NCI-H774 (cell line): ENCODE data around the gene ACSM5.
"Not testable (repeated sequence)": the region's sequence is repeated elsewhere in the genome, so short reads cannot be mapped to it uniquely, and the experiment has no call there.

Experiments used
- DNase-seq: peaks from one replicate; lab custom pipeline; 2025; lab: John Stamatoyannopoulos, UW

Gene ACSM5

DNA sequence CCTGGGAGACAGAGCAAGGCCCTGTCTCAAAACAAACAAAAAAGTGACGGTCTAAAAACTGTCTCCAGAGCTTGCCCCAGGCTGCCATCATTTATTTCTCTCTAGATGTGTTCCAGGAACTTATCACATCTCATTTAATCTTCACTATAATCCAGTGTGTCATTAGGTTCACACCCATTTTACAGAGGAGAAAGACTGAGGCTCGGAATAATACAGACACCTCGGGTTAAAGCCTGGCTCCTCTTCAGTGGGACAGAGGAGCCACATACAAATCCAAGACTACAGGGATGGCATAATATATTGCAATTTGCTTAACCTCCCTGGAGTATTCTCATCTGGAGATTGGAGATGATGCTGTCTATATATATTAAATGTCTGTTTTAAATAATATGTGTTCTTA lies 10.7 kb upstream of the ACSM5 start:
- DNase-seq: no peak

DNA sequence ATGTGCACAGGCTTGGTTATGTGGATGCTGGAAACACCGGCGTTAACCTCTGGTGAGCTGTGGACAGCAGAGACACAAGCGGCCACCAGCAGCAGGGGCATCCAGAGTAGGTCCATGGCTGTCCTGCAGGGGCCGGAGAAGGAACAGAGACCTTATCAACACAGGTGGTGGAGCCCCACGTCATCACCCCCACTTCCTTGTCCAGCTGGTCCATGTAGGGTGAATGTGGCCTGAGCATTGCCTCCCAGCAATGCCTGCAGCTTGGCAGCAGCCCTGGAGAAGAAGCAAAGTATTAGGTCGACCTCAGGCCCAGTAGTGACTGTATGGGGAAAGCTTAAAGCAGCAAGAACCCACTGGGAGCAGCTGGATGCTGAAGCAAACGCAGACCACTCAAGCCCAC lies 10.1 kb upstream of the ACSM5 start:
- DNase-seq: no peak

DNA sequence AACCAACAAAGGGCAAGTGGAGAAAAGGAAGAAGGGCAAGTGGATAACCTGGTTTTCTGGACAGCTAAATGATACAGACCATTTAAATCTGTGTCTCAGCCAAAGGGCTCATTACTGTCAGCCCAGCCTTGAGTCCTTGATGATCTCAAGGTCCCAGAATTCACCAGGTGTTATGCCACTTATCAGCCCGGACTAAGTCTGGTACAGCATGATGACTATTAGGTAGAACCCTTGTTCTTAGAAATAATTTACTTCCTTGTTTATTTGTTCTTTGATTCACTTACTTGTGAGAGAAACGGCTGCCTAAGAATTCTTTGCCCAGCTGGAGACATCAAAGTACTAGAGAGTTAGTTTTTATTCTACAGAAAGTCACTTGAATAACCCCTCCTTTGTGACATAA lies 8.3 kb upstream of the ACSM5 start:
- DNase-seq: no peak

DNA sequence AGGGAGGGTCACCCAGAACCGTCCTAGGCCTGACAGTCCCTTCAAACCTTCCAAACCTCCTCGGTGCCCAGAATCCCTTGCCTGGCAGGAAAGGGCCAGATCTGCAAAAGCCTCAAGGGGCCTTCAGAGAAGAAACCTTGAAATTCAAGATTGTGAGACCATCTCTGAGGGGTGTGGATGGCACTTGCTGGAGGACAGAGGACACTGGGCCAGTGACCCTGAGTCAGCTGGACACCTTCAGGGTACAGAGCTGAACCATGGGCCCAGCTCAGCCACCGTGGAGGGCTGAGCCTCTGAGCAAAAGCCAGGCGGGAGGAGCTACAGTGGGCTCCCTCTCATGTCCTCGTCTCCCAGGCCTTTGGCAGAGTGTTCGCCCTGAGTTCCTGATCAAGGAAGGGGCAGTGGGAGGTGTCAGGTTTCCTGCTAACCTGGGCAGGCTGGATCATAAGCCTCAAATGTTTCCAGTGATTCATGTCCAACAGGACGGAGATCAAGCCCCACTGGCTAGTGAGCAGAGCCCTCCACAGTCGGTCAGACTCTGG lies 7.8 kb upstream of the ACSM5 start:
- DNase-seq: no peak

DNA sequence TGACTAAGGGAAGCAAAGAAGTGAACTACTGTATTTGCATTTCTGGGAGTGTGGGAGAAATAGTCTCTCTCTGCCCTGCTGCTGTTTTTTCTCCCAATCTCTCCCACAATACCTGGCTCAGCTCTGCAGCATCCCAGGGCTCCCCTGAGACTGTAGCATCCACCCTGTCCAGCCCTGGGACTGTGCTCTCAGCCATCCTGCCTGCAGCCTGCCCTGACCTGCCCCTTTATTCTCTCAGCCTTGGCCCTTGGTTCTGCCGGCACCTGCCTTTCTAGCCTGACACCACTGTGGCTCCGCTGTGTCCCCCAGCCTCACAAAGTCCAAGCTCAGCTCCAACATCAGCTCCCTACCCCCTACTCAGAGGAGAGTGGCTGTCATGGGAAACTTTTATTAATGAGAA lies 6.7 kb upstream of the ACSM5 start:
- no peak for DNase-seq

DNA sequence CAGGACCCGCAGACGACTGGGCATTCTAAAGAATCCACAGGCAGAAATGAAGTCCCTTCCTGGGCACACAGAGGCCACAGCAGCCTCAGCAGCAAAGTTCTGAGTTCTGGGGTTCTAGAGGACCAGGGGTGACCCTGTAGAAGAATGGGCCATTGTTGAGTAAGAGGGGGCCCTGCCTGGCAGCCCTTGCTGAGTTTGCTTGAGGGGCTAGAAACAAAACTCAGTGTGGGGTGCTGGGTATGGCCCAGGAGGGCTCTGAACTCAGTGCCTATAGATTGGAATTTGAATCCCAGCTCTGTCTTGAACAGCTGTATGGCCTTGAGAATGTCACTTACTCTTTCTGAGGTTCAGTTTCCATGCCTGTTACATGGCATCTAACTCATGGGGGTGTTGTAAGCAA lies 4.7 kb upstream of the ACSM5 start, which contains the start of gene PDILT:
PDILT (minus strand) TSS at position 101 of the 400 bp plus-strand sequence. CDS start 5,437 bp downstream, outside the sequence.
- no peak for DNase-seq

DNA sequence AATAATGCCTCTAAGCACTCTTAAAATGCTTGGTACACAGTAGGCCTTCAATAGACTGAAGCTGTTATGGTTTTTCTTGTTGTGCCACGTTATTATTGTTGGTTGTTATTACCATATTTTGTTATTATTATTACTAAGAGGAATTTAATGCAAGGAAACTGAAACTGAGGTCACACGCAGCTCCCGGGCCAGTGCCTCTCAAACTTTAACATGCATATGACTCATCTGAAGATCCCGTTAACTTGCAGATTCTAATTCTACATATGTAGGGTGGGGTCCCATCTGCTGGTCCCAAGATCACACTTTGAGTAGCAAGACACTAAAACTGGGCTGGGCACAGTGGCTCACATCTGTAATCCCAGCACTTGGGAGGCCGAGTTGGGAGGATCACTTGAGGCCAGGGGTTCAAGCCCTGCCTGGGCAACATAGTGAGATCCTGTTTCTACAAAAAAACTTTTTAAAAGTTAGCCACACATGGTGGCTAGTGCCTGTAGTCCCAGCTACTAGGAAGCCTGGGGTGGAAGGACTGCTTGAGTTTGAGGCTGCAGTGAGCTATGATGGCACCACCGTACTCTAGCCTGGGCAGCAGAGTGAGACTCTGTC lies 888 bp downstream of the ACSM5 start:
- DNase-seq: no peak

DNA sequence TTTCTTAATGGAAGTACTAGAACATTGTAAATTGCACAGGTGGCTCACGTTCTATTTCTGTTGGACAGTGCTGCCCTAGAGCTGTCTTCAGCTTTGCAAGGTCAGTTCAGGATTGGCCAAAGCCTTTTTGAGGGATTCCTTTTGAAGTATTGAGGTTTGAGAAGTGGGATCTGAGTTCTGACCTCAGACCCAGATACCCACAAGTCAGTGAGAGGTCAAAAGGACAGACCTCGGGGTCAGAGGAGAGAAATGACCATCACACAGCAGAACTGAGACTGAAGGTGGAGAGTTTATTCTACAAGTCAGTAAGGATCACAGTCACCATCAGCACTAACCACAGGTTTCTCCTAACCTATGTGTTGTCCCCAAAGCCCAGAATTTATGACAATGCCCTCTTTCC lies 1.7 kb downstream of the ACSM5 start:
- DNase-seq: peak; percentile 21

DNA sequence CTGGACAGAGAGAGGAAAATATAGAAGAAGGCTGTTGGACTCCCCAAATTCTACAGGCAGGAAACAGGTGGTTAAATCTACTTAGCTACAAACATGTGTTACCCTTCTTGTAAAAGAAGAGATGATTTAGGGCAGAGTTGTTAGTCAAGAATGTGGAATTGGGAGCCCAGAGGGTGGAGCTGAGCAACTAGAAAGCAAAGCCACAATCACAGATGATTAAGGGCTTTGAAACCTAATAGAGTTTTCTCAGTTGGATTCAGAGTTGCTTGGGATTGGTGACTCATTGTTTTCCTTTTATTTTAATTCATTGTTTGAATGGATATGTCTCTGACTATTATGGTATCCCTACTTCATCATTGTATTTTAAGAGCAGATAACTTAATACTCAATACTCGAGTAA lies 6.2 kb downstream of the ACSM5 start:
- no peak for DNase-seq

DNA sequence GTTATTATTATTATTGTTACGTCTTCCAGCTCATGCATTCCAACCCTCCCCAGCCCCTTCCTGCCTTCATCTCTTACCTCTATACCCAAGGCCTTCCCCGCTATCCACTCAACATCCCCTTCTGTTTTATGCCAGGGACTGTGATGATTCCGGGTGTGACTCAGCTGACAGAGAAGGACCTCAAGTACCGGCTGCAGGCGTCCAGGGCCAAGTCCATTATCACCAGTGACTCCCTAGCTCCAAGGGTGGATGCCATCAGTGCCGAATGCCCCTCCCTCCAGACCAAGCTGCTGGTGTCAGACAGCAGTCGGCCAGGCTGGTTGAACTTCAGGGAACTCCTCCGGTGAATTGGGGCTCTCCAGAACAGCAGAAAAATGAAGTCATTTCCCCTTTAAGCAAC lies 9.8 kb downstream of the ACSM5 start:
- not testable (repeated sequence) for DNase-seq

DNA sequence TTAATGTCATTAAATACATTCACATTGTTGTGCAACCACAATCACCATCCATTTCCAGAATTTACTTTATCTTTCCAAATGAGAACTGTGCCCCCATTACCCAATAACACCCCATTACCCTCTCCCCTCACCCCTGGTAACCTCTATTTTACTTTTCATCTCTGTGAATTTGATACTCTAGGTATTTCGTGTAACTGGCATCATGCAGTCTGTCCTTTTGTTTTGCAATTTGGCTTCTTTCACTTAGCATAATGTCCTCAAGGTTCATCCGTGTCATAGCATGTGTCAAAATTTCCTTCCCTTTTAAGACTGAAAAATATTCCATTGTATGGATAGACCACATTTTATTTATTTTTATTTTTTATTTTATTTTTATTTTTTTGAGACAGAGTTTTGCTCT lies 12.4 kb downstream of the ACSM5 start:
- not testable (repeated sequence) for DNase-seq

DNA sequence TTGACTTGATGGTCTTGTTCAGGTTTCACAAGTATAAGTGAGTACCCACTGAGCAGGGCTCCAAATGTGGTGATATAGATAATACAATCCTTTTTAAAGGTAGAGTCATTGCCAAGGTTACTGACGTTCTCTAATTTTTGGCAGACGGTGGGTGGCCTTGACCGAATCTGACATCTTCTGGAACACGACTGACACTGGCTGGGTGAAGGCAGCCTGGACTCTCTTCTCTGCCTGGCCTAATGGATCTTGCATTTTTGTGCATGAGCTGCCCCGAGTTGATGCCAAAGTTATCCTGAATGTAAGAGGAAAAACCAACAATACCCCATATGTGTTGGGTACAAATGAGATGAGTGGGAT lies 14.4 kb downstream of the ACSM5 start:
- DNase-seq: not testable (repeated sequence)

DNA sequence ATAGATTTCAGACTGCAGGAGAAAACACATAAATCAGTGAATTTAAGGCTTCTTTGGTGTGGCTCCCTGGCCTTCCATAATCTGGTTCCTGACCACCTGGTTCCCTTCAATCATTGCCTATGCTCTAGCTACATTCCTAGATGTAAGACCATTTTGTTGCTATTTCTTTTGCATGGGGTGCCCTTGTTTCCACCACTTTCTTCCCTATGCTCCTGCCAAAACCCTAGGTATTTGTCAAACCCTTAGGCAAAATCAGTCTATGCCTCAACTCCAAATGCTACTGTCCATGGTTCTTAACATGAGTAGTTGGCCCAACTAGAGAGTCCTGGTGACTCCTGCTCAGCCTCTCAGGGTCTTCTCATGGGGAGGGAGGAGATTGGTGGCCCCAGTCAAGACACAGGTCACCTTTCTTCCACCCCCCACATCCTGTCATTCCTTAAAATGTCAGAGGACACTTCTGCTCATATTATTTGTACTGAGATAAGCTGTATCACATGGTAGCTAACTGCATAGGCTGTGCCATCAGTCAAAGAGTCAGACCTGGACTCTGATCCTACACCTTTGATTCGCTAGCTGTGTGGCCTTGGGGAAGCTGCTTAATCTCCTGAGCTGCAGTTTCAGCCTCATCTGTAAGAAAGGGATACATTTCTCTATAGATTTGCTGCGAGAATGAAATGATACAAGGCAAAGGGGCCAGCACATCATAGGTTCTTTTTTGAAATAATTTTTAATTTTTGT lies 15.0 kb downstream of the ACSM5 start:
- no peak for DNase-seq

DNA sequence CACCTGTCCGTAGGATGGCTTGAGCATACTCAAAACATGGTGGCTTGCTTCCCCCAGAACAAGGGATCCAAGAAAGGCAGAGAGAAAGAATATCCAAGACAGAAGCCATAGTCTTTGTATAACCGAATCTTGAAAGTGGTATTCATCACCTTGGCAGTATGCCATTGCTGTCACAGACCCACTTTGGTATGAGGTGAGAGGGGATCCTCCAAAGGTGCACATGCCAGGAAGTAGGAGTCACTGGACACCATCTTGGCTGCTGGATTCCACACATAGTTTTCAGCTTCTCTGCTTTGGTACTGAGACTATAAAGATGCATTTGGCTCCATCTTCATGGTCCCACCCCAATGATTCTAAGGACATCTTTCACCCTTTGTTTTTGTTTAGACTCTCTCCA lies 18.1 kb downstream of the ACSM5 start:
- not testable (repeated sequence) for DNase-seq

DNA sequence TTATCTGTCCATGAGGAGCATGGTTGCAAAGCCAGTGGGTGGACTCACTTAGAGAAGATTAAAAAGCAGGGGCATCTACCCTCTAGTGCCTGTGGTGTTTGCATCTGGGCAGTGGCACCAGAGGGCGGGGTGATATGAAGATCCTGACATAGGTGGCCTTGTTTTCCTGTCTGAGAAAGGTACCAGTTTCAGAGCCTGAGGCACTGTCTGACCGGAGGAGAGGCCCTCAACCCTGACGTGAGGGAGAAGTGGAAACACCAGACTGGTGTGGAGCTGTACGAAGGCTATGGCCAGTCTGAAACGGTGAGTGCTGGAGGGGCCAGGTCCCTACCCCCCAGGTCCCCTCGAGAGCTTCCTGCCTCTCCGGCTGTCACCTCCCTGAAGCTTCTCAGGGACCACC lies 20.2 kb downstream of the ACSM5 start:
- not testable (repeated sequence) for DNase-seq

DNA sequence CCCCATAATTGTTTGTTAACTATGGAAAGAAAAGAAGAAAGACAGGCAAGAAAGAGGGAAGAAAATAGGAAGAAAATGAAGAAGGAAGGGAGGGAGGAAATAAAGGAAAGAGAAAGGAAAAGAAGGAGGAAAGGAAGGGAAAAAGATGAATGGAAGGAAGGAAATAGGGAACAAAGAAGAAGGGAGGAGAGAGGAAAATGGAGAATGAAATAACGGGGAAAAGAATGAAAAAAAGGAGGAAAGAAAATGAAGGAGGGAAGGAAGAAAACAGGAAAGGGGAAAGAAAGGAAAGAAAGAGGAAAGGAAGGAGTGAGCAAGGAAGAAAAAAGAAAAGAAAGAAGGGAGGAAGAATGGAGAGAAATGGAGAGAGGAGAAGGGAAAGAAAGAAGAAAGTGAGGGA lies 21.1 kb downstream of the ACSM5 start:
- not testable (repeated sequence) for DNase-seq

DNA sequence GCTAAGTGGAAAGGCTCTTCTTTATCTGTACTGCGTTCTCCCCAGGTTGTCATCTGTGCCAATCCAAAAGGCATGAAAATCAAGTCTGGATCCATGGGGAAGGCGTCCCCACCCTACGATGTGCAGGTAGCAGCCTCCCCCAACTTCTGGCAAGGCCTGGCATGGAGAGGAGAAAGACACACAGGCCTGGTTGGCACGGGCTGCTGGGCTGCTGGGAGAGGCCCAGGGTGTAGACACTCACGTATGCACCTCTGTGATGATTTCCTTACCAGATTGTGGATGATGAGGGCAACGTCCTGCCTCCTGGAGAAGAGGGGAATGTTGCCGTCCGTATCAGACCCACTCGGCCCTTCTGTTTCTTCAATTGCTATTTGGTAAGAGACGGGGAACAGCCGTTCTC lies 21.6 kb downstream of the ACSM5 start:
- DNase-seq: no peak

DNA sequence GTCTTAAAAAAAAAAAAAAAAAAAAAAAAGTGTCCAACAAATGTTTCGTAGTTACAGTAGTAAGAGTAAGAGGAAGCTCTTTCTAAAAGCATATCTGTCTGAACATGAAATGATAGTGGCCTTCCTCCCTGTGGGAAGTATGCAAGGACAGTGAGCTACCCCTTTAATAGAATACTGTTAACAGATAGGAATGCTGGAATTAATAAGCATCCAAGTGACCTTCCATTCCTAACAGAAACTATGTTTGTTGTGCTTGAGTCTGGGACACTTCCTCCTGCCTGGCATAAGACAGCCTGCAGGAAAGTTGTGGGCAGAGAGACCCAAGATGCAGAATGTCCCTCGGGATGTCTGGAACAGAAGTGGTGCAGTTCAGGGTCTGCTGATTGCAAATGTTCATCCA lies 29.6 kb downstream of the ACSM5 start:
- not testable (repeated sequence) for DNase-seq

DNA sequence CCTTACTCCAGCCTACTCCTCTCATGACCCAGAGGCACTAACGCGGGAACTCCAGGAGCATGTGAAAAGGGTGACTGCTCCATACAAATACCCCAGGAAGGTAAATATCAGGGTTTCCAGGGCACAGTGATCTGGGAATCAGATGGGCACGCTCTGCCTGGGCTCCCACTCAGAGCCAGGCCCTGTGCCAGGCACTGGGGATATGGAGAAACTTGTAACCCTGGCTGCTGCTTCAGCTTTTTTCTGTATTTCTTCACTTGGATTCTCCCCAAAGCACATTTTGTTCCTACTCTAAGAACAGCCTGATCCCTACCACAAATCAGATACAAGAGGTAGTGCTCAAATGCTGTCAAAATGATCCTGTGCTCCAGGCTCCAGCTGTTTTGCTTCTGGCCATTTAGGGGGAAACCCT lies 30.5 kb downstream of the ACSM5 start:
- DNase-seq: not testable (repeated sequence)

DNA sequence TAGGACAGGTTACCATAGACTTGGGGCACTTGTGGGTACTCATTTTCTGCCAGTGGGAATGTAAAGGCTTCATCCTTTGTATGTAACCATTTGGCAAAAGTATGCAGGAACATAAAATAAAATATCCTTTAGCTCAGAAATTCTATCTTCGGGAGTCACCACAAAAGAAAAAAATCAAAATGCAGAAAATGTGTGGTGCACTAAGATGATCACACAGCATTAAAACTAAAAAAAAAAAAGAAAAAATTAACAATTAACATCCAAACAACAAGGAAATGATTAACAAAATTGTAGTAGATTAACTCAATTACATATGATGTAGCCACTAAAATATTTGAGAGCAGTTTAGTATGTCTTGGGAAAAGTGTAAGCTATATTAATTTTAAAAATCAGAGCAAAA lies 31.4 kb downstream of the ACSM5 start:
- not testable (repeated sequence) for DNase-seq

DNA sequence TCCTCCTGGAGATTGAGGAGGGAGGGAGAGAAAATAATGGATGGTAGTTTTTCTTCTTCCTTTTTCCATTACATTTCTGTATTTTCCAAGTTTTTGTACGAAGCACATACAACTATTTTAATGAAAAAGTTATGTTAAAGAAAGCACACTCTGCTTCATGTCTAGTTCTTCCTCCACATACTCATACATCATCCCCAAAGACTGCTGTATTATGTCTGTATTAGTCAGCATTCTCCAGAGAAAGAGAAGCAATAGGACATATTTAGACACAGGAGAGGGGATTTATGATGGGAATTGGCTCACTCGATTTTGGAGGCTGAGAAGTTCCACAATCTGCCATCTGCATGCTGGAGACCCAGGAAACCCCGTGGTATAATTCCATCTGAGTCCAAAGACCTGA lies 31.9 kb downstream of the ACSM5 start:
- DNase-seq: no peak

DNA sequence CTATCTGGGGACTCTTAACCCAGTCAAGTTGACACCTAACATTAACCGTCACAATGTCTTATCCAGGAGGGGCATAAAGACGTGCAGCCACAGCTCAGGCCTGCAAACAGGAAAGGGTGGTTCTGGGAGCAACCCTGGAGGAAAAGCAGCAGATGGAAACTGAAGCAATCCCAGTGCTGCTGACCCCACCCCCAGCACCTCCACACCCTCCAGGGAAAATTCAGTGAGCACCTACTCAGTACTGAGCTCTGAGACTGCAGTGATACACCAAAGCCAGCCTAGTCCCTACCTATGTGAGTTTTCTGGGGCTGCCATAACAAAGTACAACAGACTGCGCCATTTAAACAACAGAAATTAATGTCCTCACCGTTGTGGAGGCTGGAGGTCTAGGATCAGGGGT lies 32.5 kb downstream of the ACSM5 start:
- not testable (repeated sequence) for DNase-seq

DNA sequence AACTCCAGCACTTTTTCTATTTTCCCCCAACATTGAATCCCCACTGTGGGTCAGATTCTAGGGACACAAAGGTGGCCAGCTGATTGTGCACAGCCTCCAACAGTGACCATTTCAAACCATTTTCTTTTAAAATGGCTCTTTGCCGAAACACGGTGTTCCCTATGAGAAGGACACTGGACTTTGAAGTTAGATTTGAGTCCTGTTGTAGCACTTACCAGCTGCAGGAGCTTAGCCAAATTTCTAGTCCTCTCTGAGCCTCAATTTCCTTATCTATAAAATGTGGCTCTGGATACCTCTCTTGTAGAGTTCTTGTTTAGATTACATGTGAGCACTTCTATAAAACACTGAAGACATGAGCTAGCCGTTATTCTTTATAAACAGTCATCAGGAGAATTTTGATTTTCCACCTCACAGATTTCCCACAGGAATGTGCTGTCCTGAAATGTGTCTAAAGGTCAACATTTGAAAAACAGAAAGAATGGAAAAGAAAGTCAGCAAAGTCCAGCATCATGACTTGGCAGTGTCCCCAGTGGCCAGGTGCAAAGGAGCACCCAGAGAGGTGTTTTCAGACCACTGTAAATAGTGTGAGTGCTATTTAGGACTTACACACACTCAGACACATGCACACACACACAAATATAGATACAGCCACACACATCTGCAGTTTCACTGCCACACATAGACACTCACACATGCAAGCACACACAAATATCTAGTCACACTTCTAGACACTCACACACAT lies 37.5 kb downstream of the ACSM5 start:
- not testable (repeated sequence) for DNase-seq
